Lower leg skin (tissue), 4 donors: Measurements from ENCODE around the gene GATB. TPM values are rescaled to one million over a fixed set of nuclear protein-coding genes. Genes with fewer than 3 reads are reported as not detected.

ENCODE experiments used
- DNase-seq, 2 donors: peaks; one replicate each; pipeline ENCODE4 v3.0.0-alpha.2; 2019; ENCODE audit warnings: low spot score in 2 of 2
- H3K4me3 ChIP-seq: fragments of 200-600 bp; sonication (generic); 2 replicates; pipeline ENCODE4 v1.5.1; 2017; ENCODE audit warnings: mild to moderate bottlenecking, low read depth; ENCODE audit not compliant: poor library complexity, severe bottlenecking
- POLR2A ChIP-seq, 2 donors: fragments of 450-650 bp; IDR thresholded peaks; one replicate each; pipeline ENCODE4 v1.6.1; 2016 to 2017; ENCODE audit warnings: antibody characterized with exemption in 2 of 2, mild to moderate bottlenecking in 1 of 2, moderate library complexity in 1 of 2
- WGBS, 2 donors: methylation state at CpG; one replicate each; pipeline ENCODE4 v1.1.5; 2018; 5-methylcytosine and 5-hydroxymethylcytosine counted together
- intact Hi-C: fragments of 100-400 bp; cut with DNase I; formaldehyde crosslinking; loops from one replicate; pipeline ENCODE4 v1.15.0; 2023; ENCODE audit warnings: low total_unique reads
- total RNA-seq, 4 donors: library from RNA; depleted of rRNA; stranded (reverse); fragments of >200 nt; gene quantifications; one replicate each; pipeline ENCODE4 v1.1.0, GENCODE V29; 2016
- TF ChIP-seq, protein P1 (sequence below), 3 donors: fragments of 450-650 bp; IDR thresholded peaks; one replicate each; pipeline ENCODE4 v1.5.1; 2016; ENCODE audit warnings: antibody characterized with exemption in 3 of 3, mild to moderate bottlenecking in 3 of 3, moderate library complexity in 2 of 3

GATB gene
- total RNA-seq, 4 donors from 2014 or later, result 26.9 to 48.4 (median 35.9) TPM

DNA sequence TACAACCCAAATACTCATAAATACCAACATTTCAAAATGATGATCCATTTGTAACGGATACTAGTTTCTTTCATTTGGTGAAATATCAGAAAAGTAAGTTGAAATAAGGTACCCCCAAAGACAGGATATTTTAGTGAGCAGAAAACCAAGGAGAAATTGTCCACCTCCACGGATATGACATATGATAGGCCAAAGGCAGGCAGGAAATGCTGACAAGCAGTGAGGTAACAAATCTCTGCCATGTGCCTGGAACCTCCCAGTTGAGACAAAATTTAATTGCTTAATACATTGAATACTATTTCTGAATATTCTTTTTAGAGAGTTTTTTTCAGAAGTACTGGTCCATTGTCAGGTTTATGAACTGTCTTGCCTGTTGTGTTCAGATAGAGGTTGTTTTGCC is 118.8 kb downstream of the GATB start:
- DNase-seq, result no peak
- intact Hi-C loops, result no loop called here
- TF ChIP-seq, protein P1, sequence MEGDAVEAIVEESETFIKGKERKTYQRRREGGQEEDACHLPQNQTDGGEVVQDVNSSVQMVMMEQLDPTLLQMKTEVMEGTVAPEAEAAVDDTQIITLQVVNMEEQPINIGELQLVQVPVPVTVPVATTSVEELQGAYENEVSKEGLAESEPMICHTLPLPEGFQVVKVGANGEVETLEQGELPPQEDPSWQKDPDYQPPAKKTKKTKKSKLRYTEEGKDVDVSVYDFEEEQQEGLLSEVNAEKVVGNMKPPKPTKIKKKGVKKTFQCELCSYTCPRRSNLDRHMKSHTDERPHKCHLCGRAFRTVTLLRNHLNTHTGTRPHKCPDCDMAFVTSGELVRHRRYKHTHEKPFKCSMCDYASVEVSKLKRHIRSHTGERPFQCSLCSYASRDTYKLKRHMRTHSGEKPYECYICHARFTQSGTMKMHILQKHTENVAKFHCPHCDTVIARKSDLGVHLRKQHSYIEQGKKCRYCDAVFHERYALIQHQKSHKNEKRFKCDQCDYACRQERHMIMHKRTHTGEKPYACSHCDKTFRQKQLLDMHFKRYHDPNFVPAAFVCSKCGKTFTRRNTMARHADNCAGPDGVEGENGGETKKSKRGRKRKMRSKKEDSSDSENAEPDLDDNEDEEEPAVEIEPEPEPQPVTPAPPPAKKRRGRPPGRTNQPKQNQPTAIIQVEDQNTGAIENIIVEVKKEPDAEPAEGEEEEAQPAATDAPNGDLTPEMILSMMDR (IDR thresholded peaks at IDR 0.05), result no peak
- no peak for TF ChIP-seq POLR2A (IDR thresholded peaks at IDR 0.05)
- 86 to 88% methylated on average over 2 of the region's 2 CpGs for WGBS, 2 donors
- H3K4me3 ChIP-seq, result no peak overlapping the region

DNA sequence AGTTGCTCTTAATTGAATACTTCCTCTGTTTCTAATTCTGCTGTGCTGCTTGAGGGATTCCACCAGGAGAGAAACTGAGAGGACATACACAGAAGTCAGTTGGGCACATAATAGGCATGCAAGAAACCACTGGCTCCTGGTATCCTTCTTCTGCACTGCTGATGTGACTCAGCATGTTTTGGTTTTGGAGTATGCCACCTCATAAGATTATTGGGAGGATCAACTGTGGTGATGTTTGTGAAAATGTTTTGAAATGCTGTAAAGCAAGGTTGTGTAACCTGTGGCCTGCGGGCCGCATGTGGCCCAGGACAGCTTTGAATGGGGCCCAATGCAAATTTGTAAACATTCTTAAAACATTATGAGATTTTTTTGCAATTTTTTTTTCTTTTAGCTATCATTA is 119.6 kb downstream of the GATB start:
- 52 to 70% methylated on average over 2 of the region's 2 CpGs for WGBS, 2 donors
- no peak for DNase-seq
- TF ChIP-seq, protein P1 (IDR thresholded peaks at IDR 0.05), result no peak
- TF ChIP-seq POLR2A (IDR thresholded peaks at IDR 0.05), result no peak
- no peak overlapping the region for H3K4me3 ChIP-seq
- intact Hi-C loops, result no loop called here

DNA sequence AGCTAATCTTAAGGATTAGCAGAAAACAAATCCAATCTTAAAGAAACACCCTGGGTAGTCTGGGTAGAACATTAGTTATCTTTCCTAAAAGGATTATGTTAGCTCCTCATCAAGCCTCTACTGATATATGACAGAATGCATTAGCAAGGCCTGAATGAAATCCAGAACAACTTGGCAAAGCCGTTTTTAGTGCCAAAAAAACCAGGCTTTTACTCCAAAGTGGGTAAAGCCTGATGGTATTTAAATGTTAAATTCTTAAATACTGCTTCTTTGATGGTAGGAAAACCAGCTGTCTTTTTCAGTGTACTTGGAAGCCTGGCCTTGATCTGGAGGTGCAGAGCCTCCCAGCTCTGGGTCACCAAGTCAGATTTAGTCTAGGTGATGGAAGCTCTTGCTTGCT is 120.4 kb downstream of the GATB start:
- no peak for TF ChIP-seq POLR2A (IDR thresholded peaks at IDR 0.05)
- TF ChIP-seq, protein P1 (IDR thresholded peaks at IDR 0.05), result no peak
- no peak overlapping the region for H3K4me3 ChIP-seq
- 30 to 38% methylated on average over 1 of the region's 1 CpG for WGBS, 2 donors
- no peak for DNase-seq
- intact Hi-C loops, result no loop called here

DNA sequence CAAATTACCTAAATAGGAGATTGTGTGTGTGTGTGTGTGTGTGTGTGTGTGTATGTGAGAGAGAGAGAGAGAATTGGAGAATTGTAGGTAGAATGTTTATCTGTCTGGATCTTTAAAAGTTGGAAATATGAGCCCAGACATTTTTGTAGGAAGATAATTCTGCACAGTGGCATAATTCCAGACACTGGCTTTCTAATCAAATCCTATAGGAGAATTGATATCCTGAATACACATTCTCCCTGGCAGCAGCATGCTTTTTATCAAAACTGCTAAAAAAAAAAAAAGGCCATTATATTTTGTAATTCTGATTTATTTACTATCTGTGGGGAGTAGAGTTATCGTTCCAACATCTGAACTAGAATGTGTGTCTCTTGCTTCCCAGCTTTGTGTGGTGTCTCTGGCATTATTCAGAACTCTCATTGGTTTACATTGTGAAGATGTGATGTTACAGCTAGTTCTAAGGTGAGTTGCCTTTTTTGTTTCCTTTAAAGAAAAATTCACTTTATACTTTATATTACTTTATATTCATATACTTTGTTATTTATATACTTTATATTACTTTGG is 122.4 kb downstream of the GATB start:
- WGBS, 2 donors, result 67 to 70% methylated on average over 1 of the region's 1 CpG
- no peak overlapping the region for H3K4me3 ChIP-seq
- TF ChIP-seq, protein P1 (IDR thresholded peaks at IDR 0.05), result no peak
- no peak for TF ChIP-seq POLR2A (IDR thresholded peaks at IDR 0.05)
- DNase-seq, result no peak
- intact Hi-C loops, result no loop called here

DNA sequence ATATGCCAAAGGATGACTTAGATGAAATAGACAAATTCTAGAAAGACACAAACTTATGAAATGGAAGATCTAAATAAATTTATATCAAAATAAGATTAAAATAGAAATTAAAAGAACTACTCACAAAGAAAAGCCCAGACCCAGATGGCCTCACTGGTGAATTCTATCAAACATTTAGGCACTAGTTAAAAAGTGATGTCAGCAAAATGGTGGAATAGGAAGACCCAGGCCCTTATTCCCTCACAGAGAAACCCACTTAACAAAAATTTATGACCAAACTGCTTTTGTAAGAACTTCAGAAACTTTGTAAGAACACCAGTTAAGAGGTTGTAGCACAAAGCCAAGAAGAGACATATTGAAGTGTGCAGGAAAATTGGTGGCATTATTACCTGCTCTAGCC is 129.5 kb downstream of the GATB start:
- intact Hi-C loops, result no loop called here
- DNase-seq, result no peak
- no peak overlapping the region for H3K4me3 ChIP-seq
- TF ChIP-seq POLR2A (IDR thresholded peaks at IDR 0.05), result no peak
- TF ChIP-seq, protein P1 (IDR thresholded peaks at IDR 0.05), result no peak

DNA sequence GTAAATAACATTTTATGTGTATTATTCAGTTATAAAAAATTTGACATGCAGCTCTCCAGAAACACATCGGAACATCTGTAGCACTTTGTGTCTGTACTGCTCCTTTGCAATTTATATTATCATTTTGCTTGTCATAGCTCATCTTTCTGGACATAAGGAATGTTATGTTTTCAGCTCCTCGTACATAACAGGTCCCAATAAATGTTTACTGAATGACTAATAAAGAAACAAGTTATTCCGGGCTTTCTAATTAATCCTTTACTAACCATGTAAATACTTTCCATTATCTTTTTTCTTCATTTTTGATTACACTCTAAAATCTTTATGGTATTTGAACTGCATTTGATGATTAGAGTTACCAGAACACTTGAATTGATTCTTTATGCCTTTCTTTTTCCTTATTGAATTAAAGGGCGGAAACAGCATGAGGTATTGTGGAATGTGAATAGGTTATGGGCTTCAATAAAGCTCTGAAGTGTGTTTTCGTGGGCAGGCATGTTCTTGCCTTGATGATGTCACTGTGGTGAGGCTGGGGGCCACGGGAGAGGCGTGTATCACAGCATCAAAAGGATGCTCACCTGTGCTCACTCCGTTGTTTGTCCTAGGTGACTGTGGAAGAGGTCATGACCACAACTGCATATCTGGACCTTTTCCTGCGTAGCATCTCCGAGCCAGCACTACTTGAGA is 131.6 kb downstream of the GATB start:
- intact Hi-C loops, result no loop called here
- no peak overlapping the region for H3K4me3 ChIP-seq
- TF ChIP-seq, protein P1 (IDR thresholded peaks at IDR 0.05), result no peak
- no peak for TF ChIP-seq POLR2A (IDR thresholded peaks at IDR 0.05)
- WGBS, 2 donors, result 70 to 75% methylated on average over 10 of the region's 10 CpGs
- DNase-seq, result no peak
